ENCODE results near the gene NRXN2.

The NRXN2 gene

DNA sequence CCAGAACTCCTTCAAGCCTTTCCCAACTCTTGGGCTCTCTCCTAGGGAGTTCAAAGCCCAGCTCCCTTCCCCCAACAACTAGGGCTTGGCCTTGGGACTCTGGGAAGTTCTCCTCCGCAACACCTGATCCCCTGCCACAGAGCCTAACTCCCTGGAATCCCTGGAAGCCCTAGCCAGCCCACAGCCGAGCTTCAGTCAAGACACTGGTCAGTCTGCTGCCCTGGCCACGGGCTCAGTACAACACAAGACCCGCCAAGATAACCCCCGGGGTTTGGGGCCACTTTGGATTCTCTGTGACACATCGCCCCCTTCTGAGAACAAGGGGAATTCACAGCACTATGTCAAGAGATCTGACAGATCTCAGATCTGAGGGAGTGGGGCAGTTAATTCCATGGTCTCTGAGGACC is 73.7 kb downstream of the NRXN2 start:
- DNase-seq (ENCODE audit: low spot score): peak; percentile 17

DNA sequence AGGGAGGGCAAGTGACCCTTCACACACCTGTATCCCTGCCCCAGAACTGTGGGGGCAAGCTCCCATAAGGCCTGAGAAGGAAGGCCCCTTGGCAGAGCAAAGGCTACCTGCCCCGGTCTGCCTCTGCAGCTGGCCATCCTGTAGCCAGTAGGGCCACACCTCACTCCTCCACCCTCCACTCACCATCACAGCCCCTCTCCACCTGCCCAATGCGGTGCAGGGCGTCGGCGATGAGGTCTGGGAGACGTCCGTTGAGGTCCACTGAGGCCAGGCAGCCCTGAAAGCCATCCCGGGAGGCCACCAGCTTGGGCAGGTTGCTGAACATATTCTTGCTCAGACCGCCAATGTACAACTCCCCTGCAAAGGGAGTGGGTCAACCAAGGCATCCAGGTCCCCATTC is 74.4 kb downstream of the NRXN2 start:
- DNase-seq (ENCODE audit: low spot score): no peak

DNA sequence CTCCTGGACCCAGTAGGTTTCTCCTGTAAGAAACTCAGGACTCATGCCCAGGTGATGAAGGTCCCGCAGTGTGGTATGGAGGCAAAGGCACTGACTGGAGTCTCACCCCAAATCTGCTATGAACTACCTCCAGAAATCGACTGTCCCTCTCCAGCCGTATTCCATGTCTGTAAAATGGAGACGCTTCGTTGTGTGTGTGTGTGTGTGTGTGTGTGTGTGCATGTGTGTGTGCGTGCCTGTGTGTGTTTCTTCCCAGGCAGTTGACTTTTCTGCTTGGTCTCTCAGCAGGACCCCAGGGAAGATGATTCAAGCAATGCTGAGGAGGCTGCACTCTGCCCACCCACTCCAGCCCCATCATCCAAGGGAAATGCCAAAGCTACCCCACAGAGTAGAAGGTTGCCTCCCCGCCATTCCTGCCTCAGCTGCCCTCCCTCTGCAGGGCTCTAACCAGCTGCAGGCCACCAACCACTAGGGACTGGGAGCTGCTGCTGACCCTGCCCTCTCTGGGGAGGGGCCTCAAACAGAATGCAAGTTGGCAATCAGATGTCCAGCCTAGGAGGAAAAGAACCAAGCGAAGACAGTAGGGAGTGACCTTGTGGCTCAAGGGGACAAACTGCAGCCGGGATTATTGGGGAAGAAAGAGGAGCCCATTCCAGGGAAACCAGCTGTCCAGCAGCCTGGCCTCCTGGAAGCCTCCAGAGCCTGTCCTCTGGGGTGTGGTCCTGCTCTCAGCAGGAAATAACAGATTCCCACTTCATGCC is 75.8 kb downstream of the NRXN2 start:
- no peak for DNase-seq (ENCODE audit: low spot score)

DNA sequence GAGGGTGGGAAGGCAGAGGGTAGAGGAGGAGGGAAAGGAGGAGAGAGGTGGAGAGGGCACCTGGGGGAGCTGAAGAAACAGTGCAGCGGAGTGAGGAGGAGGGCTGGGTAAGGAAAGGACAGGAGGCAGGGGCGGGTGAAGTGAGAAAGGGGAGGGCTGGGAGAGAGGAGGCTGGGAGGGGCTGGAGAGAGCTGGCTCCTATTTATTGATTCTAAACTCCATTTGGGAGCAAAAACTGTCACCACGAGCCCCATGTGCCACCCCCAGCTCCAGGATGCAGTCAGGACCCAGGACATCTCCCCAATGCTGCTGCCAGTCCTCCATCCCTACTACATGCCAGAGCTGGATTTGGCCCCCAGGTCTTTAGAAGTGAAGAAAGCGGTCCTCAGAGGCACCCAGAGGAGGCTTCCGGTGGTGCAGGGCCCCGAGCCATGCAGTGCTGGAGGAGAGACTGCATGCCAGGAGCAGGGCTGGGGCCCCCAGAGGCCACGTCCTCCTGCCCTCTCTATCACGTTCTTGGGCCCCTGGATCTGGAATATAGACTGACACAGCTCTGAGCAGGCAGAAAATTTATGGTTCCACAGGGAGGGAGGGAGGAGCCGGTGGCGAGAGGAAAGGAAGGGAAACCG is 78.2 kb downstream of the NRXN2 start:
- DNase-seq (ENCODE audit: low spot score): no peak

DNA sequence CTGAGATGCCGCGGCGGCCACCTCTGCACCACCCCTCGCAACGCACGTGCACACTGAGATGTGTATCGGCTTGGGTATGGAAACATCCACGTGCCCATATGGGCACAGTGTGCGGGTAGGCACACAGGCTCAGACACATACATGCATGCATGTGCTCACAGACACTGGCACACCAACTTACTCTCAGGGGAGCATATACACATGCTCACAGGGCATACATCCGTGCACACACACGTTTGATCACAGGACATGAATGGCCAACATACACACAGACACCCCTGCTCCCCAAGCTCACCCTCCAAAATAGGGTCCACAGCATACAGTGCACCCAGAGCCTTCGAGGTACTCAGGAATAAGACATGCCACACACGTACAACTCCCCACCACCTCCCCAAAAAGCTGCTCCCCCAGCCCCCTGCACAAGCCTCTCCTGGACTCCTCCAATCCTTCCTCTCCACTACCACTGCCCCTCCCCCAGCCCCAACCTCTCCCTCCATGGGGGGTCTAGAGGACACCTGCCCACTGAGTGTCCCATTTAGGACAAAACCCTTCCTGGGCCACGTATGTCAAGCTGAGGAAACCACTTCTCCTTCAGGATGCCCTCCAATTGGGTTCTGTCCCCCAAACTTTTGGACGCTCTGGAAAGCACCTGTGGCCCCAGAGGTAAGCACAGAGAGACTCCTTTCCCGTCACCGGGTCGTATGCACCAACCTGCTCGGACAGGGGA is 78.9 kb downstream of the NRXN2 start:
- DNase-seq (ENCODE audit: low spot score): no peak

DNA sequence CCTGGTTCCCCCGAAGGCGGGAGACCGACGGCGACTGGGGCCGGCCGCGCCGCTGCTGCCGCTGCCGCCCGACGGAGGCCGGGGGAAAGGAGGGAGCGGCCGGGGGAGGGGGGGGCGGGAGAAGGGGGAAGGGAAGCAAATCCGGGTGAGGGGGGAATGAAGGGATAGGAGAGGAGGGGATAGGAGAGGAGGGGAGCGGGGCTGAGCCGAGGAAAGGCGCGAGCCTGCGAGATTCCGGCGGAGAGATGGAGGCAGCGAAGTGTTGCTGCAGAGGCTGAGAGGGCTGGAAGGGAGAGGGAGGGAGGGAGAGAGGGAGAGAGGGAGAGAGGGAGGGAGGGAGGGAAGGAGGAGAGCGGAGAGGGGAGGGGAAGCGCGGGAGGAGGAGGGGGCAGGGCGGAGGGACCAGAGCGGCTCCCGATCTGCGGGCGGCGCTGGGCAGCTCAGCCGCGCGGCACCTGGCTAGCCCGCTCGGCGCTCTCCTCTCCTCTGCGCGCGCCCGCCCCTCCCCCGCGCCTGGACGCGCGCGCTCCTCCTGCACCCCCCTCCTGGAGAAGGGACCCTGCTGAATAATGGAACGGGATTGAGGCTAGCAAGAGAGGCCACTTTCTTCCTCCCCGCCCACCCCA is 79.6 kb downstream of the NRXN2 start:
- no peak for DNase-seq (ENCODE audit: low spot score)

DNA sequence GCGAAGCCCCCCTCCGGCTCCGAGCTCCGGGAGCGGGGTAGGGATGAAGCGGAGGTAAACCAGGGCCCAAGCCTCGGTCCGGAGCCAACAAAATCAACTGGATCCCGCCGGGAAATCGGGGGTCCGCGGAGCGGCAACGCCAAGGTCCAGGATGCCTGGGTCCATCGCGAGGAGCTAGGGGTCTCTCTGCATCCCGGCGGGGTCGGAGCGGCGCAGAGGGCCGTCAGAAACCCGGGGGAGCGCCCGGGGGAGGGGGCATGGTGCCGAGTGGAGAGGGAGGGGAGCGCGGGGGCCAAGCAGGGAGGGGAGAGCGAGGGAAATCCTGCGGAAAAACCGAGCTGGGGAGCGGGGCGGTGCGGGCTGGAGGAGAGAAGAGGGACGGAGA is 80.1 kb downstream of the NRXN2 start:
- no peak for DNase-seq (ENCODE audit: low spot score)

DNA sequence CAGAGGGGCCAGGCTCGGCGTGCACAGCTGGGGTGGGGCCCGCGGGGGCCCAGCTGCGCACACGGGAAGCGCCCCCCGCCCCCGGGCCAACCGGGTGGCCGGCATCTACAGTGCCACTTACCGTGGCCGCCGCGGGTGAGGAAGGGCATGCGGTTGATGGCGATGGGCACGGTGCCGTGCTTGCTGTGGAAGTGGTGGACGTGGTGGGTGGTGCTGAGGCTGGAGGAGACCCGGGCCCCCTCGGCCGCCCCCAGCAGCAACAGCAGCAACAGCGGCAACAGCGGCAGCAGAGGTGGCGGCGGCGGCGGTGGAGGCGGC is 80.6 kb downstream of the NRXN2 start:
- DNase-seq (ENCODE audit: low spot score): no peak

DNA sequence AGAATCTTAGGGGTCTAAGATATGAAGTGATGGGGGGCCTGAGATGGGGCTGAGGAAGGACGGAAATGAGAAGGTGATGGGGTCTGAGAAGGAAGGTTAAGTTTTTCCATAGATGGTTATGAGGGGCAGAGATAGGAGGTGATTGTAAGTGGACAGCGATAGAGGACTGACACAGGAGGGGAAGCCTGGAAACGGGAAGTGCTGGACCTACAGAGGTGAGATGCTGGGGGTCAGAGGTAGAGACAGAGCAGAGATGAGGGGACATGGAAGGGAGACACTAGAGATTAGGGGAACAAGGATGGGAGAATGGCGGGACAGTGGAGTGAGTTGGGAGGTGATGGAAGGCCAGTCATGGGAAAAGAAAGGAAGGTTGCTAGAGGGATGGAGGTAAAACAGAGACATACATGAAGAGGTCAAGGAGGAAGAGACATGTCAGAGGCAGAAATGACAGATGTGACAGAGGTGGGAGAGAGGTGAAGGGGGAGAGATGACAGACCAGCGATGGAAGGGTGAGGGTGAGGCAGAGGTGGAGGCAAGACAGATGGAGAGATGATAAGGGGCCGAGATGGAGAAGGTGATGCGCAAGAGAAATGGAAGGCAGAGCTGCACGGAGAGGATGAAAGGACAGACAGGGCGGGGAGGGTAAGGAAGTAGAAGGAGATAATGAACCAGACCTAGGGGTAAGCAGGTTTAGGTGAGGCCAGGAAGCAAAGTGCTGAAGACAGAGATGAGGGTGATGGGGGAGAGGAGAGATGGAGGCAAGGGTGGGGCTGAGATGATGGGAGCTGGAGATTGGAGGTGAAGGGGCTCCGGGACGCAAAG is 81.2 kb downstream of the NRXN2 start:
- DNase-seq (ENCODE audit: low spot score): no peak

DNA sequence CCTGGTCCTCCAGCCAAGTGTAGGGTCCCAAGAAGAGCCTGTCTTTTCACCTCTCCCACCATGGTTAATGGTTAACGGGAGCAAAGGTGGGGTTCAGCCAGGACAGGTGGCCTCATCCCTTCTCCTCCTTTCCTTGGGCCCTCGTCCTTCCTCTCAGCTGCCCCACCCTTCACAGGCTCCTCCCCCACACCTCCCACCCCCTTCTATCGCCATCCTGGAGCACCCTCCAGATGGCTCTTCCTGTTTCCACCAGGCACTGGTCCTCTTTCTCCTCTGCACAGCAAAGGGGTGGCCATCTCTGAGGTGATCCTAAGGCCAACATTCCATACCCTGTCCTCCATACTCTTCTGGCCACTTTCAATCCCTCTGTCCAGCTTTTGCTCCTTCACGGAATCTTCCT is 83.1 kb downstream of the NRXN2 start:
- DNase-seq (ENCODE audit: low spot score): no peak

DNA sequence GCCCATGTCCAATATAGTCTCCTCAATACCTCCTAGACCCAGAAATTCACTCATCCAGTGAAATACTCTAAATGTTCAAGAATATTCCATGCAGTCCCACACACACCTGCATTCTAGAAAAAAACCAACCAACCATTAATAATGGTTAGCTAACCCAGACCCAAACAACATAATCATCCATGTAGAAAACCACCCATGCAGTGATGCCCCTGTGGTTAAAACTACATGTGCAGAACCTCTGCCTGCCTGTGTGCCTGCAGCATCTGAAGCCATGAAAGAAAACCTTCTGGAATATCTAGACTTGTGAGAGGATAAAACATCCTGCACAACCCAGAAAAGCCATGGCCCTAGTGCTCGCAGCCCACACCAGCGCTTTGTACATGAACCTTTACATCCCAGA is 84.2 kb downstream of the NRXN2 start:
- DNase-seq (ENCODE audit: low spot score): no peak

DNA sequence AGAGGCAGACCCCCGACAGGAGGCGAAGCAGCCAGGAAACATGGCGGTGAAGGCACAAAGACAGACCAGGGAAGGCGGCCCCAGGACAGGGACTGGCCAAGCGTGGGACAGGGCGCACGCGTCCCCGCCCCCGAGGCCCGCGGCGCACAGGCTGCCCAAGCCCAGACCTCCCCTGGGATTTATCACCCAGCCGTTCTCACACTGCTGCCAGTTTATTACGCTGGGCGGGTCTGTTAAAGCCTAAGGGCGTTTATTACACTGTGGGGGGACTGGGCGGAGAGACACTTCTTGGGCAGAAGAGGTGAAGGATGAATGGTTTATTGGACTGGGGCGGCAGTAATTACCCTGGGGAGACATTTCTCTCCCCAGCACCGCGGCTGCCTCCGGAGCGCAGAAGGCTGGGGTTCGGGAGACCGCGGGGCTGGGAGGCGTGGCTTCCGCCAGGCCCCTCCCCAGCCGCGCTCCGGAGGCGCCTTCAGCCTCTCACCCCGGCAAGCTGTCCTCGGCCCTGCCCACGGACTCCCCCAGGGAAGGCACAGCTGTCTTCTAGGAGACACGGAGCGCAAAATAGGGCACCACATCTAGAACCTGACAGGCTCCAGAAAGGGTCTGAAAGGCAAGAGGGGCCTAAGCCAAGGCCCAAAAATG is 84.9 kb downstream of the NRXN2 start:
- no peak for DNase-seq (ENCODE audit: low spot score)

DNA sequence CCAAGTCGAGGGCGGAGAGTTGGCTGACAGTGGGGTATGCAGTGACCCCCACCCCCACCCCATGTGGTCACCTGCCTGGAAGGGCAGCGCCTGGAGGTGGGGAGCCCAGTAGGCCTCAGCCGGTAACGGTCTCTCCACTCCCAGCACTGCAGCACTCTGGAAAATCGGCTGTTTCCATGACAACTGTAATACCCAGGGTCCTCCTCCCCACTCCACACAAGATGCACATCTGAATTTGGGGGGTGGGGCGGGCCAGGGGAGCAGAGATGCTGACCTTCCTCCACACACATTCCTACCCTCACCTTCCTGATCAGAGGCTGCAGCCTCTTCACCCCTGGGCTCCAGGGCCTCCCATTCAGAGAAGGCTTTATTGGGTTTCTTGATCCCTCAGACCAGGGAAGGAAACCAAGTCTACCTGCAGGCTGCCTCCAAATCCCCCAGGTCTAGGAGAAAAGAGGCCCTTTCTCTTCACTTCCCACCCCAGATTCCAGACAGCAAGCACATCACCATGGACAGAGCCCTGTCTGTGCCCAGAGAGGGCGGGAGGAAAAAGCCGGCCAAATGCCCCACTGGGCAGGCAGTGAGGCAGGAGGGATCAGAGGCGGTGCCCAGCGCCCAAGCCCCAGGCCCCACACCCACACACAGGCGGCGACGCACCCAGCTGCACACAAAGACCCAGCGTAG is 85.5 kb downstream of the NRXN2 start:
- no peak for DNase-seq (ENCODE audit: low spot score)

DNA sequence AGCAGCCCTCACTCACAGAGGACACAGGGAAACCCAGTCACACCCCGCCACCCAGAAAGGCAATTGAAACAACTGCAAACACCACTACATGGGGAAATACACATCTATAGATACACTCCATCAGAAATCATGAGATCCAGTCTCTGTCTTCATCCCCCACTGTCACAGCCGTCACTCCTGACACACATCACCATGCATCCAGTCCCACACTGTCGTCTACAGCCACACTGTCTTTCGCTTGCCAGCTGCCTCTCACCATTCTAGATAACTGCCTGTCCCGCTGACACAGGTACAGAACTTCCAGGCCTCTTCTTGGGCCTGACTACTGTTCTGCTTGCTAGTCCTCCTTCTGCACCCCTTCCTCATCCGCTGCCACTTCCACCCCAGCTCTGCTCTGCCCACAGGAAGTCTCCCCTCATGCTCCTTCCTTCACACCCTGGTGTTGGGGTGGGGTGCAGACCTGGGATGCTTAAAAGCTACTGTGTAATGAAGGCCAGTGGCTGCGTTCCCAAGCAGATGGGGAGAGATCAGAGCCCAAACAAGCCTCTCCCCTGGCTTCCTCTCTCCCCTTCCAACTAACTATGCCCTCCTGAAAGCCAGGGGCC is 89.3 kb downstream of the NRXN2 start:
- no peak for DNase-seq (ENCODE audit: low spot score)

DNA sequence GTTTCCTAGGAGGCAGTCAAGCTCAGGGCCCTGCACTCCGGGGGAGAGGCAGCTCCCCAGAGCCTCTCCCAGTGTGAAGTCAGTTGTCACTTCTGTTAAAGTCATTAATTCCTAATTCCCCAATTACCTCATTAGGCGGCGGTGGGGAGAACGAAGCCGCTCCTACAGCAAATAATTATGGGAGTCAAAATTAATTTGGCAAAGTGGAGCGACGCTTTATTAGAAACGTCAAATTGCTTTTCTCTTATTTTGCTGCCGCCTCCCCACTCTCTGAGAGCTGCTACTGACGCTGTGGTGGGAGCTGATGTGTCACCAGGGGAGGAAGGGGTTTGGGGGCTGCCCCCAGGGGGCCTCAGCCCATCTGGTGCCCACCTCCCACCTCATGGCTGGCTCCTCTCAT is 90.3 kb downstream of the NRXN2 start:
- no peak for DNase-seq (ENCODE audit: low spot score)

DNA sequence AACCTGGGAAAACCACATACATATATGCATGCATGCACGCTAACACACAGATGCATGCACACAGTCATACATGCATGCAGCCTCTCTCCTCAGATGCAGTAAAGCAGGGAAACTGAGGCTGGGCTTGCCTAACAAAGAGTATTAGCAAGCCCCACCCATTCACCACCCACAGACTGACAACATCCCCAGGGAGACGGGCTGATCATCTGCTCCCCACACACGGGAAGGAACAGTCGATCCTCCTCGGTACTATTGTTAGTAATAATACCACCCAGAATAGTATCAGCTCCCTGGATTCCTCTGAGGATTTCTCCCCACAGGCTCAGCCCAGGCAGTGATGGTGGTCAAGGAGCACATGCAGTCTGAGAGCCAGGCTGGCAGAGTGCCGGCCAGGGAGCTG is 90.8 kb downstream of the NRXN2 start:
- no peak for DNase-seq (ENCODE audit: low spot score)

DNA sequence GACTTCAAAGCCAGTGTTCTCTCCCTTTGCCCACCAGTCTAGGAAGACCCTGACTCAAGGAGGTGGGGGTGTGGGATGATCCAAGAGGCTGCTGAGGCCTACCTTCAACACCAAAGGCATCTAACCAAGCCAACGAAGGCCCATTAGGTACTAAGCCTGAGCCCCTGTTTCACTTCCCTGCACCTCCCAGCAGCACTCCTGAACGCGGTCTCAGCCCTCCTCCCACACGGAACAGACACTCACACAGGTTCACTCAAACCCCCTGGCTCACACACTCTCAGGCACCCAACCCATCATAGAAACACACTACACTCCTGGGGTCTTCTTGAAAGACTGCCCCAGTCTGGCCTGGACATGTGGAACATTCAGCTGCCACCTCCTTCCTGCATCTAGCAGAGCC is 91.3 kb downstream of the NRXN2 start:
- no peak for DNase-seq (ENCODE audit: low spot score)

DNA sequence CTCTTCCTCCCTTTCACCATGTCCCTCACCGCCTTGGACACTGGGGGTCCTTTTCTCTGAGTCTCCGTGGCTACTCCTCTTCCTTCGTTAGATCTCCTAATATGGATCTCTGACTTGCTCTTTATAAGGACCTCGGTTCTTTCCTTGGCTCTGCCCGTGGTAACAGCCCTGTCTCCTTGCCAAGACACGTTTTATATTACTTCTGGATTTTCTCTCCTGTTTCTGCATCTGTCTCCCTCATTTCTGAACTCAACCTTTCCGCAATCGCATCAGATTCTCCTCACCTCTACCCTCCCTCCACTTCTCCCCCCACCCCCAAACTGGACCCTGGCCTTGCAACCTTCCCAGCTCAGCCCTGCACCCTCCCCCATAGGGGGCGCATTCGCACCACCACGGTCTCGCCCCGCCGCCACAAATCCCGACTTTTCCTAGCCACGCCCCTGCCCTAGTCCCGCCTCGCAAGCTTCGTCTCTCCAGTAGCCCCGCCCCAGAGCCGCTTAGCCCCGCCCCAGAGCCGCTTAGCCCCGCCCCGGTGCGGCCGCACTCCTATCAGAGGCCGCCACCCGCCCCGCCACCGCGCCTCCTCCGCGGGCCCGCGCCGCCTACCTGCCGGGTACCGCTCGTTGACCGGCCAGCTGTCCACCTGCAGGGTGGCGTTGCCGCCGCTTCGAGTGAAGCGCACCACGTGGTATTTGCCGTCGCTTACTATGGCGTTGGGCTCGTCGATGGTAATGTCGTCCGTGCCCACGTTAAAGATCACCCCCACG is 93.0 kb downstream of the NRXN2 start:
- DNase-seq (ENCODE audit: low spot score): no peak

DNA sequence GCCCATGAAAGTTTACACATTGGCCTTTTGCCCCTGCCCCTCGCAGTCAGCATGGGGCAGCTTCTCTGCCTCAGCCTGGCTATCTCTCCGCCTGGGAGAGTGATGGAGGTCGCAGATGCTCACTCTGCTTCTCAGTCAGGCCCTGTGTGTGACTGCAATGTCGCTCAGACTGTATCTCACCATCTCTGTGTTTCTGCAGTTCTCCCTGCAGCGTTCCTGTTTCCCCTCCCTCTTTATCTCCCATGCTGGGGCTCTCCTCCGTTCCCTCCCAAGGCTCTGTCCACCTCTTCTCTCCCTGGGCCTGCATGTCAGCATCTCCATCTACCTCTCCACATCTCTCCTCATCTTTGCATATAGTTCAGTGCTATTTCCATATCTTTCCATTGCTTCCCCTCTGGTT is 93.9 kb downstream of the NRXN2 start:
- no peak for DNase-seq (ENCODE audit: low spot score)

DNA sequence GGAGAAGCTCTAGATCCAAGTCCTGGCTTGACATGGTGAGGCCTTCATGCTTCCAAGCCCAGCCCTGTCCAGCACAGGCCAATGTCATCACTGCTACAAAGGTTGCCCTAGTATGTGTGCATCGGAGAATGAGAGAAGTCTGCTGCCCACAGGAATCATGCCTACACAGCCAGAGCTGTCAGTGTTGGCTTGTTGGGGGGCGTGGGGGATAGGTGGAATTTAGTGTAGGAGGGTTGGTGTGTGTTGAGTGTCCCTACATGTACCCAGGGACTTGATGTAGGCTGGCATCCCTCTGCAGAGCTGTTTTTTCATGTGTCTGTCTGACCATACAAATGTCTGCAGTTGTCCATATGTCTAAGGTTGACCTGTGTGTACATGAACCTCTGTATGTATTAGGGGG is 94.4 kb downstream of the NRXN2 start:
- no peak for DNase-seq (ENCODE audit: low spot score)

Measured in activated CD4-positive, alpha-beta T cell treated with anti-CD3 and anti-CD28 coated beads, Interleukin-2, Interleukin-4, amounts not matched to agents 100 ng/mL and 50 ng/mL, durations not matched to agents 16 hours and 8 hours (primary cell).